NCI-H510A (cell line): Measurements from ENCODE around the gene OR6K3.
"Not testable (repeated sequence)": the region's sequence is repeated elsewhere in the genome, so short reads cannot be mapped to it uniquely, and the experiment has no call there.

ENCODE experiments used
- DNase-seq: peaks from one replicate; lab custom pipeline; 2025; lab: John Stamatoyannopoulos, UW

The OR6K3 gene

DNA sequence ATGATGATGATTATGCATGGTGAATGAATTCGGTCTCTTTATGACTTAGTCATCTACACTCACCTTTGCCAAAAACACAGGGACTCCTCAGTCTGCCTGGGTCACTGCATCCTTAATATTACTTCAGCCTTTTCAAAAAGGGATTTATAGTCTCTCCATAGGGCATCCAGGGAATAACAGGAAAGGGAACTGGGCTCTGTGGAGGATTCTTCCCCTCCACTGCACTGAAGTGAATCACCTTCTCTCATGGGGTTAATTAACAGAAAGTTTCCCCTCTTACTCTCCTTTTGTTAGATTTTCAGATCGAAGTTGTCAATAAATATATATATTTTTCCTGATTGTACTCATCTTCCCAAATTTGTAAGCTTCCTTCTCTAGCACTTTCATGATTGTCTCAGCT is at the start of gene OR6K3:
Gene OR6K3 (minus strand): TSS at position 101 of the 400 bp plus-strand sequence. CDS start 2,605 bp downstream, outside the sequence.
- DNase-seq, result no peak

GRCh38 chr1:158754420-158754819 is 33.9 kb upstream of the OR6K3 start, which contains the start of gene OR6K6:
Gene OR6K6, plus strand, starts transcription at chr1:158754720. Its CDS starts 168 bp downstream, at chr1:158754888.
- DNase-seq, result no peak

GRCh38 chr1:158752155-158752712 is 31.7 kb upstream of the OR6K3 start:
- DNase-seq, result no peak

- DNase-seq, result no peak
These were observed 15.3 kb upstream of the OR6K3 start for GRCh38 chr1:158735848-158736247.

DNA sequence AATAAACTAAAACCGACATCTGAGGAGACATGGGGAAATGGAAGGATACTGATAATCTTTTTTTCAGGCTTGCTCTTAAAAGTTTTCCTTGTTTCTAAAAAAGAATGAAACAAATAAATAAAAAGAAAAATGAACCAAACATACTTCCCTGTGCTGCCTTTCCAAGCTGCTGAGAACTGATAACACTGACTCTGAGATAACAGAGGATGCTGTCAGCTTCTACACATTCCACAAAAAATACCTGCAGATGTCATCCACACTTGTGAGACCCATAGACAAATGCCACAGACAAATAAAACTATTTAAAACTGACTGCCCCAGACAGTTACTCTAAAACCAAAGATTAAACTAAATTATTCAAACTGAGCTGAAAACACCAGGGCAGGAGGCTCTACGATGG is 12.0 kb upstream of the OR6K3 start:
- no peak for DNase-seq

DNA sequence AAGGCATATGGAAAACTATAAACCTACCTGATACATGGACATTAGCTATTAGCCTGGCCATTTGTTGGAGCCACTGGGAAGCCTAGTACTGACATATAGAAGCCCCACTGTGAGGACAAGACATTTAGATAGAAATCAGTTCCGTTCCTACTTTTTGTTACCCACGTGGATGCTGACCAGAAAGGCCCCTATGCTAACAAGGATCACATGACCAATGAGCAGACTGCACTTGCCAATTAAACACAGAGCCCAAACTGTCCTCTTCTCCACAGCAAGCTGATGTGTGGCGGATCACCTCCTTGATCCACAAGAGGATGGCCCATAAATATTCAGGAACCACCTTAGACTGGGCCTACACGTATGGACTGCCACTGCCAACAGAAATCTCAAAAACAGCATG is 11.2 kb upstream of the OR6K3 start:
- no peak for DNase-seq

- no peak for DNase-seq
These were observed 9.9 kb upstream of the OR6K3 start for GRCh38 chr1:158730453-158730852.

GRCh38 chr1:158728510-158729225 is 8.1 kb upstream of the OR6K3 start:
- no peak for DNase-seq

DNA sequence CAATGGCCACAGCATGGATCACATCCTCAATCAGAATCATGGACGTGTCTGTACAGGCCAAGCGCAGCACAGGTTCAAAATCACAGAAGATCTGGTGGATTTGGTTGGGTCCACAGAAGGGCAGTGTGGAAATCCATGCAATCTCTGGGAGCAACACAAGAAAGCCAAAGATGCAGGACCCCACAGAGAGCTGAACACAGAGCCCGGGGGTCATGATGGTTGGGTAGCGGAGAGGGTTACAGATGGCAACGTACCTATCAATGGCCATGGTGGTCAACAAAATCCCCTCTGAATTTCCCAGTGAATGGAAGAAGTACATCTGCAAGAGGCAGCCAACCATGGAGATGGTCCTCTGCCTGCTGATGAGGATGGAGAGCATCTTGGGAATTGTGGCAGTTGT is 3.9 kb upstream of the OR6K3 start:
- no peak for DNase-seq

- DNase-seq, result no peak
These were observed 856 bp downstream of the OR6K3 start for GRCh38 chr1:158719664-158720063.

- DNase-seq, result no peak
These were observed 3.2 kb downstream of the OR6K3 start for GRCh38 chr1:158717344-158717743.

GRCh38 chr1:158716335-158716734 is 4.2 kb downstream of the OR6K3 start:
- no peak for DNase-seq

DNA sequence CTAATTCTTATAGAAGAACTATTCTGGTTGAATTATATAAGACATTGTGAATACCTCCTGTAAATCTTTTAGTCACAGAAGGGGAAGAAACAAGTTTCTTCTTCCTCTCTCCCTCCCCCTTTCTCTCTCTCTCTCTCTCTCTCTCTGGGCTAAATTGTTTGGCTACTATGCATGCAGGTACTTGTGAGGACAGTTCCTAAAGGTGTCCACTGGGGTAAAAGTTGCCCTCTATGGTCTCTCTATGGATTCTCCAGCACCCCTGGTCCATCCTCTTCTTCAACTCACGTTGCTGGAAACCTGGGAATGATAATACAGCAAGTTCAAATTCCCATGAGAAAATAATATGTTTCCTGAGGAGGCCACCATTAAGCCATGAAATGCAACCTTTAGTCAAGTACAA is 5.8 kb downstream of the OR6K3 start:
- DNase-seq, result no peak

DNA sequence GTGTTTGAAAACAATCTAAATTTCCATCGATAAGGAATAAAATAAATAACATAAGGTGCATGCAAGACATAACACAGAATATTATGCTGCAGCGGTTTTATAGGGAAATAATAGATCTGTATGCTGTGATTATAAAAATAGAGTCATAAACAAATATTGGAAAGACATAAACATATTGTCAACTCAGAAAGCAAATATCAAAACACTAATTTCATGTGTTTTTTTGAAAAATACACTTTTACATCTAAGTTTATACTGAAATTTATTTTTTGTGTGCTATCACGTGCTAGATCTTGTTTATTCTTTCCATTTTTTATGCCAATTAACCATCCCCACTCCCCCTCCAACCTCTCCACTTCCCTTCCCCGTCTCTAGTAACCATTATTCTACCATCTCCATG is 9.4 kb downstream of the OR6K3 start:
- DNase-seq, result no peak

GRCh38 chr1:158706096-158706495 is 14.4 kb downstream of the OR6K3 start:
- no peak for DNase-seq

DNA sequence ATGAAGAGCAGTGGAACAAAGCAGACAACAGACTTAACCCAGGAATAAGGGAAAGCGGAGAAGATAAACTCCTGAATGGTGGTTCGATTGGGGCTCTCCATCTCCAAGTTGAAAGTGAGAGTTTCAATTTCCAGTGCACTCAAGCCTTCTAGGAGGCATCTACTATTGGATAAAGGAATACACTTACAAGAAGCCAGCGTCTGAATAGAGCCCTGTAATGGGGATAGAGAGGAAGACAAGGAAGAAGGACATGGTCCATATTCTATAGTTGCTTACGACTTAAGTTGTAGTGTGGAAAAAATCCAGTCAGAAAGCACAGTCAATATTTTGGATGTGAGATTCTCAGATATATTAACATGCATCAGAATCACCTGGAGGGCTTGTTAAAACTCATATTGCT is 20.0 kb downstream of the OR6K3 start, which contains the start of gene OR6K2:
Gene OR6K2 (minus strand): TSS at position 101 of the 400 bp plus-strand sequence. CDS start 0 bp downstream, at position 101.
- DNase-seq, result no peak

DNA sequence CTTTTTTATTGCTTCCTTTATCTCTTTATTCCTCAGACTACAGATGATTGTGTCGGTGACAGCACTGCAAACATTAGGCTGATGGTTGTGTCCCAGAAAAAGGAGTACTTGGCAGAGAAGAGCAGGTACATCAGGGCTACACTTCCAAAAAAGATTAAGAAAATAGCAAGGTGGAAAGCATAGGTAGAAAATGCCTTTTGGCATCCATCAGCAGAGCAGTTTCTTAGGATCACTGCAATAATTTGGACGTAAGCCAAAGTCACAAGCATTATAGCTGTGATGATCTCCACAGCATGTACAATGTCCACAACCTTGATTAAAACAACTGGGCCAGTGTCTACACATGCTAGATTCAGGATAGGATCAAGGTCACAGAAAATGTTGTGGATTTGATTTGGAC is 25.9 kb downstream of the OR6K3 start:
- DNase-seq, result no peak

- DNase-seq, result no peak
These were observed 28.2 kb downstream of the OR6K3 start for GRCh38 chr1:158692356-158692755.

DNA sequence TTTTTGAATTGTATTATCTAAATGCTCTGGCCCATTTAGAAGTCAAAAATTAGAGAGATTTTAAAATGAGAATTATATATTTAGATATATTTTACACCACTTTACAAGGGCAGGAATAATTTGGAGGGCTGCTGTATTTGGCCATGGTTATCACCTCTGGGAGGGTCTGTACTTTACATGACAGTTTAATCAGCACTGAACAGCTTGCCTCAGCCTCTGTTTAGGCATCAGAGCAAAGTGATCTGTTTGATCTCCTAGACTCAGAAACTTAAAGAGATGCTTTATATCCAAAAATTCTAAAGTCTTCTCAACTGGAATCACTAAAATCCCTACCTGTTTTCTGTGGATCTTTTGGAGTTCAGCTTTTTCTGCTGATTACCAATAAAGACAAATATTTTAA is 28.6 kb downstream of the OR6K3 start:
- DNase-seq, result no peak

- DNase-seq, result not testable (repeated sequence)
These were observed 29.4 kb downstream of the OR6K3 start for GRCh38 chr1:158691149-158691548.

GRCh38 chr1:158689875-158690274 is 30.6 kb downstream of the OR6K3 start:
- no peak for DNase-seq

DNA sequence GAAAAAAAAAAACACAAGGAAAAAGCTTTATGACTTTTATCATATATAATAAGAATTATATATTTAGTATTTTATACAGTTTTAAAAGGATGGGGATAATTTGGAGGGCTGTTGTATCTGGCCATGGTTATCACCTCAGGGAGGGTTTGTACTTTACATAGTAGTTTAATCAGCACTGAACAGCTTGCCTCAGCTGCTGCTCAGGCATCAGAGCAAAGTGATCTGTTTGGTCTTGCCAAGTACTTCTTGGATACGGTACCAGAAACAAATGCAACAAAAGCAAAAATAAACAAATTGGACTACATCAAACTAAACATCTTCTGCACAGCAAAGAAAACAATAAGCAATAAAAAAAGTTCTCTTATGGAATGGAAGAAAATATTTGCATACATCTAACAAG is 31.4 kb downstream of the OR6K3 start:
- DNase-seq, result no peak

GRCh38 chr1:158688343-158688742 is 32.2 kb downstream of the OR6K3 start:
- DNase-seq, result not testable (repeated sequence)

GRCh38 chr1:158687037-158687436 is 33.5 kb downstream of the OR6K3 start:
- DNase-seq, result no peak
